Lung (tissue), 12 donors: ENCODE data around the gene THRB. TPM values are rescaled to one million over a fixed set of nuclear protein-coding genes. Genes with fewer than 3 reads are reported as not detected.
A peak's percentile ranks its signal among the peaks of the same experiment; 100 is the strongest.

Experiments used
- ATAC-seq: fragments of 200-7000 bp; cut with Tn5 transposase; one replicate; pipeline ENCODE4 v1.9.1; 2020; ENCODE audit warnings: moderate number of reproducible peaks; ENCODE audit not compliant: insufficient read depth, low FRiP score
- DNase-seq, 3 donors: peaks; one replicate each; pipeline ENCODE4 v3.0.0-alpha.2; 2013 to 2017
- H3K27ac ChIP-seq, 2 donors: one replicate each; pipeline ENCODE4 v1.5.1; 2013; ENCODE audit warnings: mild to moderate bottlenecking in 2 of 2, moderate library complexity in 2 of 2, control low read depth in 1 of 2, inconsistent platforms in 1 of 2, low read depth in 1 of 2, low read length in 1 of 2
- H3K27me3 ChIP-seq, 3 donors: one replicate each; pipeline ENCODE4 v1.5.1; 2013; ENCODE audit warnings: low read length in 2 of 3; ENCODE audit not compliant: control insufficient read depth in 3 of 3, insufficient read depth in 3 of 3
- H3K36me3 ChIP-seq, 4 donors: one replicate each; pipeline ENCODE4 v1.5.1; 2013; ENCODE audit warnings: low read length in 4 of 4, mild to moderate bottlenecking in 1 of 4, moderate library complexity in 1 of 4; ENCODE audit not compliant: control insufficient read depth in 4 of 4, insufficient read depth in 4 of 4
- H3K4me1 ChIP-seq, 5 donors: one replicate each; pipeline ENCODE4 v1.5.1; 2013; ENCODE audit warnings: low read length in 5 of 5, mild to moderate bottlenecking in 2 of 5, moderate library complexity in 1 of 5; ENCODE audit not compliant: control insufficient read depth in 5 of 5, insufficient read depth in 5 of 5
- H3K4me3 ChIP-seq: one replicate; pipeline ENCODE4 v1.5.1; 2013; ENCODE audit warnings: mild to moderate bottlenecking, control low read depth, moderate library complexity
- H3K9ac ChIP-seq, 2 donors: one replicate each; pipeline ENCODE4 v1.5.1; 2013; ENCODE audit warnings: low read length in 2 of 2, control low read depth in 1 of 2; ENCODE audit not compliant: insufficient read depth in 1 of 2
- H3K9me3 ChIP-seq, 4 donors: one replicate each; pipeline ENCODE4 v1.5.1; 2013; ENCODE audit warnings: low read length in 3 of 4, mild to moderate bottlenecking in 1 of 4, moderate library complexity in 1 of 4; ENCODE audit not compliant: control insufficient read depth in 4 of 4, insufficient read depth in 3 of 4
- CTCF ChIP-seq: IDR thresholded peaks from 2 replicates; pipeline ENCODE4 v1.5.1; 2012; ENCODE audit warnings: mild to moderate bottlenecking; ENCODE audit errors: control extremely low read depth, extremely low read depth
- WGBS, 2 donors: extraction: QIAGEN DNeasy Blood & Tissue Kit; methylation state at CpG; one replicate each; pipeline ENCODE4 v1.1.7; 2013; 5-methylcytosine and 5-hydroxymethylcytosine counted together
- polyA plus RNA-seq, 2 donors: library from polyadenylated mRNA; stranded (reverse); fragments of 200-250 nt; gene quantifications; one replicate each; pipeline ENCODE4 v1.2.1, GENCODE V29; 2013
- total RNA-seq, 2 donors: library from RNA; depleted of rRNA in 1 of 2; stranded (reverse); fragments of >200 nt in 1 of 2; gene quantifications; one replicate each; pipeline ENCODE4 v1.2.1, GENCODE V29; 2014 to 2021
- donor health status: control.
- donor health status: control.
- donor health status: Bipolar disorder and iron deficiency.
- donor health status: healthy.
- donor health status: DM: yes; HTN: yes; CAD: no.

The THRB gene
- total and polyA plus RNA-seq, 4 donors: 2.1 to 23.5 (median 6.1) TPM

GRCh38 chr3:24088782-24089181 is 405.9 kb downstream of the THRB start:
- H3K4me3 ChIP-seq: no peak overlapping the region
- TF ChIP-seq CTCF: no peak
- no peaks in the 10 kb centered on the region for H3K9me3 ChIP-seq
- no peak for DNase-seq
- H3K27me3 ChIP-seq: no peaks in the 10 kb centered on the region
- 54 to 67% methylated on average over 2 of the region's 2 CpGs for WGBS, 2 donors
- H3K9ac ChIP-seq: no peak overlapping the region
- no peak overlapping the region for H3K27ac ChIP-seq
- H3K36me3 ChIP-seq: no peaks in the 10 kb centered on the region
- peaks cover 0 to 6% (median 0%) of the 10 kb centered on the region in 5 donors for H3K4me1 ChIP-seq
- no peak for ATAC-seq

GRCh38 chr3:24087469-24087868 is 407.2 kb downstream of the THRB start:
- no peaks in the 10 kb centered on the region for H3K36me3 ChIP-seq
- WGBS, 2 donors: 89 to 94% methylated on average over 3 of the region's 3 CpGs
- TF ChIP-seq CTCF: no peak
- H3K9ac ChIP-seq: no peak overlapping the region
- ATAC-seq (no peak), DNase-seq (no peak)
- H3K27ac ChIP-seq: no peak overlapping the region
- peaks cover 0 to 6% (median 0%) of the 10 kb centered on the region in 5 donors for H3K4me1 ChIP-seq
- no peaks in the 10 kb centered on the region for H3K9me3 ChIP-seq
- H3K4me3 ChIP-seq: no peak overlapping the region
- no peaks in the 10 kb centered on the region for H3K27me3 ChIP-seq

GRCh38 chr3:24086617-24087404 is 407.8 kb downstream of the THRB start:
- WGBS, 2 donors: 43 to 63% methylated on average over 2 of the region's 2 CpGs
- no peaks in the 10 kb centered on the region for H3K9me3 ChIP-seq
- H3K4me3 ChIP-seq: no peak overlapping the region
- H3K9ac ChIP-seq: no peak overlapping the region
- H3K4me1 ChIP-seq: peaks cover 0 to 6% (median 0%) of the 10 kb centered on the region in 5 donors
- no peaks in the 10 kb centered on the region for H3K27me3 ChIP-seq
- no peaks in the 10 kb centered on the region for H3K36me3 ChIP-seq
- peak overlapping the region in 1 of 2 donors; percentile 24 for H3K27ac ChIP-seq
- TF ChIP-seq CTCF: no peak
- ATAC-seq (no peak), DNase-seq (peak; percentile 23 to 81 (median 73))
